Islet precursor cell (in vitro differentiated cells): ENCODE data around the gene NRARP.

ENCODE experiments used
- DNase-seq: peaks from one replicate; pipeline ENCODE4 v3.0.0-alpha.2; 2018

Gene NRARP

DNA sequence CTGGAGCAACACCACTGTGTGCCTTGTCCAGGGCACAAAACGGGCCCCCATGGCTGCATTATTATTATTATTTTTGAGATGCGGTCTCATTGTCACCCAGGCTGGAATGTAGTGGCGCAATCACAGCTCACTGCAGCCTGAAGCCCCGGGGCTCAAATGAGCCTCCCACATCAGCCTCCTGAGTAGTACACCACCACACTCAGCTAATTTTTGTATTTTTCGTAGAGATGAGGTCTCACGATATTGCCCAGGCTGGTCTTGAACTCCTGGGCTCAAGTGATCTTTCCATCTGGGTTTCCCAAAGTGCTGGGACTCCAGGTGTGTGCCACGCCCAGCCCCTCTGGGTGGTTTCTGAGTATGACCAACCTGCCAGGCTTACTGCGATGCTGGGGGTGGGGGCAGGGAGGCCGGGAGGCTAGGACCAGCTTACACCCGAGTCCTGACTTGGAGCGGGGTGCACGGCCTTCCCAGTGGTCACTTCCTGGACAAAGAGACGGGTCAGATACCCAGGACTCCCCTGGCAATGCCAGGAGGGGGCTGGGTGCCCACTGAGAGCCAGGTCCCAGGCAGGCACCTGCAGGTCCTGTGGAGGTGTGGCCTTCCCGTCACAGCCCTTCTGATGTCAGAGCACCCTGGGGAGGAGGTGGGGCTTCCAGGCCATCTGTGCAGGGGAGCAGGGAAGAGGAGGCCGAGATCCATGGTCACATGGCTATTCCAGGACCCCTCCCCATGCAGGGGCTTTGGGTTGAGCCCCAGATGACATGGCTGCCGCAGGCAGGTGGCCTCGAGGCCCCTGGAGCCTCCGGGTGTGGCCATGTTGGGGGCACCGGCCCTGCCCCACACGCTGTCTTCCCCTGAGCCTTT lies 8.3 kb upstream of the NRARP start:
- peak; percentile 53 for DNase-seq

DNA sequence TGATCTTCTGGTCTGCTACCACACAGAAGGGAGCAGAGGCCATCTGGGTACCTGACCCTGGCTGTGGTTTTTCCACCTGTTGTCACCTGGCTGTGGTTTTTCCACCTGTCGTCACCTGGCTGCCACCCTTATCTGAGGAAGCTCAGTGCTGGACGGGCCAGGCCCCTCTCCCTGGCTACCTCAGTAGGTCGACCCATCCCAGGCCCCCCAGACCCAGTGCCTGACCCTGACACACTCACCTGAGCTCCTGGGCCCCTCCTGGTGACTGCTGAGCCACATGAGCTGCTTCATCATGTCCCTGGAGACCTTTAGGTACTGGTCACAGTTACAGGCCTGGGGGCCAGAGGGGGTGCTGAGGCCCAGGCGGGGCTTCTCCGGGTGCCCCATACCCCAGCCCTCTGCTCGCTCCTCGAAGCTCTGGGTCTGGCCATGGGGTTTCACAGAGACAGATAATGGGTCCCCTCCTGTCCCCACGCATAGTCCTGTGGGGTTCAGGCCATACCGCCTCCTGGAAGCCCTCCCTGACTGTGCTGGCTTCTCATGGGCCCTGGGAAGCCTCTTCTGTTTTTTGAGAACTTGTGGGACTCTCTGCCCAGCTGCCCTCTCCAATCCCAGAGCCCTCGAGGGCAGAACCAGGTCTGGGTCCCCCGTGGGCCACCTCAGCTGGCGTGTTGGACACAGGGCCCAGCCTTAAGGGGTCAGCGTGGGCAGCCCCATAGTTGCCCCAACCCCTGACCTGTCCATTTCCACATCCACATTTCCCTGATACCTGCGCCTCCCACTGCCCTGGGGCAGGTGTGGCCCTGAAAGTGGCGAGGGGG lies 7.5 kb upstream of the NRARP start:
- DNase-seq: no peak

DNA sequence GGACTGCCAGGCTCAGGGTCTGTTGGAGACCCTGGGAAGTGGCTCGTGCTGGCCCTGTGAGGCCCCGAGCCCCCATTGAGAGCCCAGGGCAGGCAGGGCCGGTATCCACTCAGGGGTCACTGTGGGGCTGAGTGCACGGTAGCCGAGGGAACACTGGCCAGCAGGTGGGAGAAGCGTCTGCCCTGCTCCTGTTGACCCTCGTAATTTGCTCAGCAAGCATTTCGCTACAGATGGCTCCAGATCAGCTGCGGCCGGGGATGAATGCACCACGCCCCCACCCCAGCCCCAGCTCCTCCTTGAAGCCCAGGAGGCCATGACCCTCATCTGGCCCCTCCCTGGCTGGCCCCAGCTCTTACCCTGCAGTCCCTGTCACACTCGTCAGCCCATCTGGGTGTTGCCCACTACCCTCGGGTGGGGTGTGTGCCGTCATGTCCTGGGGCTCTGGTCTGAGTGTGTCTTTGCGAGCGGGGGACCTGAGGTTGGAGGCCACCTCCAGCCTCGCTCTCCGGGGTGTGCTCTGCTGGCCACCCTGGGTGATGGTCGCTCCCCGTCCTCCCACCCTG lies 6.1 kb upstream of the NRARP start:
- DNase-seq: peak; percentile 56

DNA sequence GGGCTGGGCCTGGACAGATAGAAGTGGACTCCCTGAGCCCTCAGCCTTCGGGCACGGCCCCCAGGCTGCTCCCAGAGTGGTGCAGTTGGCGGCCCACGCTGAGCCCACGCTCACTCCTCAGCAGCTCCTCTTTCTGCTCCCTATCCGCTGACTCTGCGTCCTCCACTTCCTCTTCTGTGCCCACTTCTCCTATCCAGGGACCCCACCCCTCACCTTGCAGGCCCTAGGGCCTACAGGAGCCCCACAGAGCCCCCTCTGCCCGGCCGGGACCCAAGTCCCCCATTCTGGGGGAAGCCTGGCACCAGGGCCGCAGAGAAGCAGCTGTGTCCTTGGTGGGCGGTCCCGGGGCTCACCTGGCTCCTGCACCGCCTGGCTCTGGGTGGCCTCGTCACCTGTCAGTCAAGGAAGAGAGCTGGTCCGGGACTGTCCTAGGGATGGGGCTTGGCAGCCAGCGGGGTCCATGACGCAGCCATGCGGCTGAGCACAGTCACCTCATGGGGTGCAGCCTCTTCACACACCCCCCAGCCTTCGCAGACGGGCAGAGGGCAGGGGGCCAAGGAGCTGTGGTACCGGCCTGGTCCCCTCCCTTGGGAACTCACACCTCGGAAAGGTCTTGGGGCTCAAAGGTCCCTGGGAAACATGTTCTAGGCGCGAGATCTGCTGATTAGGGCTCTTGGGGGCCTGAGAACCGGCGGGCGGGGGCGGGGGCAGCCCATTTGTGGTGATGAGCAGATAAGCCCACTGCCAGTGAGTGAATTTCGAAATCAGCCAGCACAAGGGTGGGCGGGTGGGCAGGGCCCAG lies 5.4 kb upstream of the NRARP start:
- DNase-seq: peak; percentile 56

GRCh38 chr9:137306850-137307254 lies 4.8 kb upstream of the NRARP start:
- peak; percentile 55 for DNase-seq

DNA sequence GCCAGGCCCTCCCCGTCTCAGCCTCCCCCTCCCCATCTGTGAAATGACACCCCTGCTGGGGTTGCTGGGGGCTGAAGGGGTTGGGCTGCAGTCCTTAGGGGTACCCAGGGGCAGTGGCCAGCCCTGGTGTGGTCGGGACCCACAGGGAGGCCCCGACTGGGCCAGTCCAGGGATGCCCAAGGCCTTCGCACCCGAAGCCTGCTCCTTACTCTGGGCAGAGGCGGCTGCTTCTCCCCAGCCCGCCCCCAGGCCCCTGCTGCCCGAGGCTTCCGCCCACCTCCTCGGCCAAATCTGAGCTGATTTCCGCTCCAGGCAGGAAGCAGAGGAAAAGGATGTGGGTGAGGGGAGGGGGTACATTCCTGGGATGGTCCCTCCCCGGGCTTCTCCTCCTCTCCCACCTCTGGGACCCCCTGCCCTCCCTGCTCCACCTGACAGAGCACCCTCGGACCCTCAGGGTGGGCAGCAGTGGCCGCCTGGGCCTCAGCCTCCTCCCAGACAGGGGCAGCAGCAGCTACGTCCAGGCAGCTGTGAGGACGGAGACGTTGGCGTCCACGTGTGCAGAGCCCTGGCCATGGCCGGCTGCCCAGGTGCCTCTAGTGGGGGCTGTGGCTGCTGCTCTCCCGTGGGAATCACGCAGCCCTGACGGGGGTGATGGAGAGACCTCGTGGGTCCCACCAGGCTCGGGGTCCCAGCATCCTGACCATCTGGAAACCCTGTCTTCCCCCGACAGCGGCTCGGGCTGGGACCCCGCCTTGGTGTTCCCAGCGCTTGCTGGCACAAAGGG lies 4.2 kb upstream of the NRARP start:
- DNase-seq: peak; percentile 54

- DNase-seq: no peak
Measured at GRCh38 chr9:137305798-137306065, 3.7 kb upstream of the NRARP start.

DNA sequence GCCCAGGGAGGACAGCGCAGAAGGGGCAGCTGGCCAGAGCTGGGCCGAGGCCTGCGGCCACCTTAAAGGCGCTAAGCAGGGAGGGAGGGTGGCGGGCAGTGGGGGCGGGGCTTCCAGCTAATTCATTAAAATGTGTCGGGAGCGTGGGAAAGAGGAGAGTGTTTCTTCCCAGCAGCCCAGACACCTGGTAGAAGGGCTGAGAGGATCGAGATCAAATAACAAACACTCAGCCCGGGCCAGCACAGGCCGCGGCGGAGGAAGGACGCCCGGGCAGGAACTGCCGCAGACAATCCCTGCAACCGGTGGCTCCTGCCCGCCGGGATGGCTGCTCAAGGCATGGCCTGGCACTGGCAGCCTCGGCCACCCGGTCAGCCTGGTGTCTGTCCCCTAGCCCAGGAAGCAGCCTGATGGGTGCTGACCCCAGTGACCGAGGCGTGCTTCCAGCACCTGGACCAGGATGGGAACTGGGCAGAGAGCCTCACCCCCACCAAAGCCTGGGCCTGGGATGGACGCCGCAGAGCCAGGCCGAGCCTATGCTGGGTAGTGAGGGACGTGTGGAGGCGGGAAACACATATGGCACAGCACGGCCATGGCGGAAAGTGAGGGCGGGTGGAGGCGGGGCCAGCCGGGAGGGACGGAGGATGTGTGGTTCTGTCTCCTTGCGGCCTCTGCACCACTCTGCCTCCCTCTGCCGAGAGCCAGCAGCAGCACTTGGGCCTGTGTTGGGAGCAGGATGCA lies 3.2 kb upstream of the NRARP start:
- DNase-seq: peak; percentile 72

GRCh38 chr9:137304383-137305059 lies 2.5 kb upstream of the NRARP start:
- peak; percentile 64 for DNase-seq

- DNase-seq: no peak
Measured at GRCh38 chr9:137303893-137304382, 1.9 kb upstream of the NRARP start.

DNA sequence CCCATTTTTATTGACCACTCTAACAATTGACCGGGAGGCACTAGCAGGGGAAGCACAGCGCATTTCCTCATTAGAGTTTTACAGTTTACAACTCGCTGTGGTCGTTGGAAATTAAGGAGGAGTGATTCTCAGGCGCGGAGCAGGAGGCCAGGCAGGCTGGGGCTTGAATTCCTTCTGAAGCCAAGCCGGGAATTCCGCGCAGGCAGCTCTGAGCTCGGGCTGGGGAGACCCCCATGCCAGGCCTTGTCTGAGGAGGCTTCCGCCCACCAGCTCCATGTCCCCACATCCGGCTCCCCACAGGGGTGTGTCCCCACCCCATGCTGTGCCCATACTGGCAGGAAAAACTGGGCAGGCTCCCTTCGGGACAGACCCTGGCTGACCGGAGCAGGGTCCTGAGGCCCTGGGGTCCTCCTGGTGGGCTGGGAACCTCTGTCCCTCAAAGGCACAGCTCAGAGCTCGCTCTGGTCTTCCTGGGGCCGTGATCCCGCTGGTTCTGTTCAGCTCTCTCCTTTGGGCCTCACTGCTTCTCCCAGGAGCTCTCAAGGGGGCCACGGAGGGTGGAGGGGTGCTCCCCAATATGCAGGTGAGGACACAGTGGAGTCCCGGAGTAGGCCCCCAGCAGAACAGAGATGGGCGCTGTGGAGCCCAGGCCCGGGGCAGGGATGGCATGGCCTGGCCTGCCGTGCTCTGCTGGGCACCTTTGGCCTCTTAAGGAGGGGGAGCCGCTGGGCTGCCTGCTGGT lies 1.3 kb upstream of the NRARP start:
- peak; percentile 58 for DNase-seq

GRCh38 chr9:137302449-137303150 lies 529 bp upstream of the NRARP start:
- DNase-seq: peak; percentile 85

DNA sequence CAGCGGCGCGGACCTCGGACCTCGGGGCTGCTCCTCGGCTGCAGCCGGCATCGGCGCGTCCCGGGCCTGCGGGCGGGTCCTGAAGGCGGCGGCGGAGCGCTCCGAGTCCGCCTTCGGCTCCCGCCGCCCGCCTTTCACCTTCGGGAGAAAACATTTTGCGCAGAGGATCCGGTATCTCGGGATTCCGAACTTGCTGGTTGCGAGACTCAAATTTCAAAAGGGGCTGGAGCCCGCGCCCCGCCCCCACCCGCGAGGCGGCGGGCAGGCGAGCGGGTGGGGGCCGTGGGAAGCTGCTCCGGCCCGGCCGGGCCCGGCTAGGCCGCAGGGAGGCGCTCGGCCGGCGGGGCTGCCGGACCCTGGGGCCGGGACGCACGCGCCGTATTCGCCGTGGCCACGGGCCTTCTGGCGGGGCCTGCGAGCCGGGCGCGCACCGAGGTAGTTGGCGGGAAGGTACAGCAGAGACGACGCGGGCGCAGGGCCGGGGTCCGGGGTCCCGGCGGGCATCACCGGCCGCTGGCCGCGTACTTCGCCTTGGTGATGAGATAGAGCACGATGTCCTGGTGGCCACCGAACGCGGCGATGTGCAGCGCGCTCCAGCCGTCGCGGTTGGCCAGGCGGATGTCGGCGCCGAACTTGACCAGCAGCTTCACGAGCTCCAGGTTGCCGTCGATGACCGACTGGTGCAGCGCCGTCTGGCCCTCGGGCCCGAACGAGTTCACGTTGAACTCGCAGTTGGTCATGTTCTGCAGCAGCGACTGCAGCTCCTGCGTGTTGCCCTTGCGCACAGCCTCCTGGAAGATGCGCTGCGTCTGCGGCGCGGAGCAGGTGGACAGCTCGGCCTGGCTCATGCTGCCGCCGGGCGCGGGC lies 757 bp downstream of the NRARP start:
- DNase-seq: peak; percentile 76

- peak; percentile 61 for DNase-seq
Measured at GRCh38 chr9:137300567-137301080, 1.4 kb downstream of the NRARP start.

- DNase-seq: no peak
Measured at GRCh38 chr9:137299938-137300337, 2.1 kb downstream of the NRARP start.

DNA sequence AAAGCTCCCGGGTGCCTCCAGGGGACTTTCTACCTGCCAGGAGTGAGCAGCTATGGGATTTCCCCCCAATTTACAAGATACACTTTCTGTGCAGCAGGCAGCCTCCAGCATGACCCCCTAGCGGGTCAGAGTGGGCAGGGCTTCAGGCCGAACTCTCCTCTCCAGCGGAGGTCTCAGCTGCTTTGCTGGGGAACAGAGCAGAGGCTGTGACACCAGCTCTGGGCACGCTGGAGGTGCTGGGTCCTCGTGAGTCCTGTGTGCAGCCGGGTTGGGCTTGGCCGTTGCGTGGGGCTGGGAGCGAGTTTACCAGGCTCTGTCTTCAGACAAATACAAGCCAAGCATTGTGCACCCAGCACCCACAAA lies 2.9 kb downstream of the NRARP start:
- DNase-seq: no peak

DNA sequence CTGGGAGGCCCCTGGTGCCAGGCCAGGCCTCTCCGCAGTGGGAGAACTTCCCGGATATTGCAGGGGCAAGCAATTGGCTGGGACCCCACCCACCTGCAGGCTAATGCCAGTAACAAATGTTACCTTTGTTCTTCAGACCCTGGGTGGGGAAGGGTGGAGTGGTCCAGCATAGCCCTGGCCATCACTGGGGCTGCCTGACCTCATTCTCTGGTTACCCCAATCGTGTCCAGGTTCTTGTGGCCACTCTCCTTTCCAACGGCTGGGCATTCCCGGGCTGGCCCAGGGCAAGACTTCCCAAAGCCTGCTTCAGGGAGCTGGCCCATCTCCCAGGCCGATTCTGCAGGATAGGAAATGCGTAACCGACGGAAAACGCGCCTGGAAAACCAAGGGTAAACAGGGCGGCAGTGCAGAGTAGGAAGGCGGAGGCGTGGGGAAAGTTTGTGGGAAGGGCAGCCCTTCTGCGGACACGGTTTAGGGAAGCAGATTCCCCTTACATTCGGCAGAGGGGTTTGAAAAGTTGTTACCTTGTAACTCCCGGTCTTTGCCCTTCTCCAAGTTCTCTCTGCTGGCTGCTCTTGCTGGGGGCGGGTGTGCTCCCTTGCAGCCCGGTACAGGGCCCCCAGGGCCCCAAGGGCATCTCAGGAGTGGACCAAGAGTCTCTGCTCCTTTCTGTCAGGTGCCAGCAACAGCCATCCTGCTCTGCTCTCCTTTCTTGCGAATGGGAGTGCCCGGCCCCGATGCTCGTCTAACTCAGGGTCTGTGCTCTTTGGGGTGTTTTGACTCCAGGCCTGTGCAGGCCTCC lies 3.5 kb downstream of the NRARP start:
- no peak for DNase-seq
